Suprapubic skin (tissue), 4 donors: ENCODE data around the gene PLOD3. TPM values are rescaled to one million over a fixed set of nuclear protein-coding genes. Genes with fewer than 3 reads are reported as not detected.

Experiments
- DNase-seq, 2 donors: peaks; one replicate each; pipeline ENCODE4 v3.0.0-alpha.2; 2019; ENCODE audit warnings: low spot score in 2 of 2
- H3K27ac ChIP-seq: fragments of 200-600 bp; sonication (generic); one replicate; pipeline ENCODE4 v1.5.1; 2019
- H3K27me3 ChIP-seq: fragments of 200-600 bp; sonication (generic); one replicate; pipeline ENCODE4 v1.5.1; 2019
- H3K36me3 ChIP-seq: fragments of 200-600 bp; sonication (generic); one replicate; pipeline ENCODE4 v1.5.1; 2019
- H3K4me1 ChIP-seq: fragments of 200-600 bp; sonication (generic); one replicate; pipeline ENCODE4 v1.5.1; 2019
- H3K4me3 ChIP-seq: fragments of 200-600 bp; sonication (generic); one replicate; pipeline ENCODE4 v1.5.1; 2019; ENCODE audit warnings: mild to moderate bottlenecking
- H3K9me3 ChIP-seq: fragments of 200-600 bp; sonication (generic); one replicate; pipeline ENCODE4 v1.5.1; 2019
- EP300 ChIP-seq: sonication (generic); formaldehyde crosslinking; IDR thresholded peaks from one replicate; pipeline ENCODE4 v1.6.1; 2017; ENCODE audit warnings: antibody characterized with exemption
- POLR2A ChIP-seq, 2 donors: fragments of 450-650 bp; IDR thresholded peaks; one replicate each; pipeline ENCODE4 v1.6.1; 2017; ENCODE audit warnings: antibody characterized with exemption in 2 of 2, mild to moderate bottlenecking in 2 of 2, moderate library complexity in 2 of 2
- POLR2AphosphoS5 ChIP-seq, 3 donors: sonication (generic); formaldehyde crosslinking; IDR thresholded peaks; one replicate each; pipeline ENCODE4 v1.6.1; 2017; ENCODE audit warnings: antibody characterized with exemption in 3 of 3
- WGBS: methylation state at CpG from one replicate; pipeline ENCODE4 v1.1.5; 2018; 5-methylcytosine and 5-hydroxymethylcytosine counted together
- total RNA-seq, 4 donors: library from RNA; depleted of rRNA; stranded (reverse); fragments of >200 nt; gene quantifications; one replicate each; pipeline ENCODE4 v1.1.0, GENCODE V29; 2016
- TF ChIP-seq, protein P1 (sequence below), 2 donors: fragments of 200-600 bp in 1 of 2; fragments of 450-650 bp in 1 of 2; sonication (generic) in 1 of 2; IDR thresholded peaks; one replicate each; pipeline ENCODE4 v1.5.1; 2016 to 2019; ENCODE audit warnings: antibody characterized with exemption in 2 of 2, mild to moderate bottlenecking in 1 of 2, moderate library complexity in 1 of 2

The PLOD3 gene
- total RNA-seq, 4 donors from 2014 or later = 15.7 to 30.4 (median 22.7) TPM

- Histone ChIP-seq H3K36me3 (no peaks in the 10 kb centered on the region), H3K4me1 (peaks cover 18% of the 10 kb centered on the region), H3K9me3 (no peaks in the 10 kb centered on the region), H3K27me3 (peaks cover 90% of the 10 kb centered on the region), H3K27ac (no peak overlapping the region), H3K4me3 (no peak overlapping the region)
- WGBS = 0% methylated on average over 11 of the region's 27 CpGs
- TF ChIP-seq POLR2A (IDR thresholded peaks at IDR 0.05) (no peak), POLR2AphosphoS5 (IDR thresholded peaks at IDR 0.05) (no peak), EP300 (no peak)
- TF ChIP-seq, protein P1, sequence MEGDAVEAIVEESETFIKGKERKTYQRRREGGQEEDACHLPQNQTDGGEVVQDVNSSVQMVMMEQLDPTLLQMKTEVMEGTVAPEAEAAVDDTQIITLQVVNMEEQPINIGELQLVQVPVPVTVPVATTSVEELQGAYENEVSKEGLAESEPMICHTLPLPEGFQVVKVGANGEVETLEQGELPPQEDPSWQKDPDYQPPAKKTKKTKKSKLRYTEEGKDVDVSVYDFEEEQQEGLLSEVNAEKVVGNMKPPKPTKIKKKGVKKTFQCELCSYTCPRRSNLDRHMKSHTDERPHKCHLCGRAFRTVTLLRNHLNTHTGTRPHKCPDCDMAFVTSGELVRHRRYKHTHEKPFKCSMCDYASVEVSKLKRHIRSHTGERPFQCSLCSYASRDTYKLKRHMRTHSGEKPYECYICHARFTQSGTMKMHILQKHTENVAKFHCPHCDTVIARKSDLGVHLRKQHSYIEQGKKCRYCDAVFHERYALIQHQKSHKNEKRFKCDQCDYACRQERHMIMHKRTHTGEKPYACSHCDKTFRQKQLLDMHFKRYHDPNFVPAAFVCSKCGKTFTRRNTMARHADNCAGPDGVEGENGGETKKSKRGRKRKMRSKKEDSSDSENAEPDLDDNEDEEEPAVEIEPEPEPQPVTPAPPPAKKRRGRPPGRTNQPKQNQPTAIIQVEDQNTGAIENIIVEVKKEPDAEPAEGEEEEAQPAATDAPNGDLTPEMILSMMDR (IDR thresholded peaks at IDR 0.05) = no peak
- DNase-seq = no peak
Measured at GRCh38 chr7:101179713-101180112, 37.7 kb downstream of the PLOD3 start.

DNA sequence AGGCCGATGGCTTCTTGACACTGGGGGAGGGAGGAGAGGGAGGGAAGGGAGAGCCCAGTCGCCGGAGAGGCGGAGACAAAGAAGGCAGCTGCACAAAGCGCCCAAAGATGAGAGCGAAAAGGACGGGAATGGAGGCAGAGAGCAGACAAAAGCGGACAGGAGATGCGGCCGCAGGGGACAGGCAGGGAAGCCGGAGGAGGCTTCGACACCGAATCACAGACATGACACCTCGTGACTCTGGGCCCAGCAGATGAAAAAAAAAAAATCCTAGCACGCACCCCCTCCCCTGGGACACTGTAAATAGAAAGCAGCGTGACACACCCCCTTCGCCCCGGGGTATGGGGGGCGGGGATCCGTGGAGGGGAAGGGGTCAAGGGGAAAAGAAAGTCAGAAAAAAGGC, 38.3 kb downstream of the PLOD3 start:
- no peak for DNase-seq
- 2% methylated on average over 20 of the region's 20 CpGs for WGBS
- Histone ChIP-seq H3K4me1 (peaks cover 21% of the 10 kb centered on the region), H3K9me3 (no peaks in the 10 kb centered on the region), H3K27ac (no peak overlapping the region), H3K36me3 (no peaks in the 10 kb centered on the region), H3K27me3 (peaks cover 94% of the 10 kb centered on the region), H3K4me3 (no peak overlapping the region)
- no peak for TF ChIP-seq POLR2A (IDR thresholded peaks at IDR 0.05)
- TF ChIP-seq EP300 = no peak
- TF ChIP-seq, protein P1 (IDR thresholded peaks at IDR 0.05) = no peak
- no peak for TF ChIP-seq POLR2AphosphoS5 (IDR thresholded peaks at IDR 0.05)

DNA sequence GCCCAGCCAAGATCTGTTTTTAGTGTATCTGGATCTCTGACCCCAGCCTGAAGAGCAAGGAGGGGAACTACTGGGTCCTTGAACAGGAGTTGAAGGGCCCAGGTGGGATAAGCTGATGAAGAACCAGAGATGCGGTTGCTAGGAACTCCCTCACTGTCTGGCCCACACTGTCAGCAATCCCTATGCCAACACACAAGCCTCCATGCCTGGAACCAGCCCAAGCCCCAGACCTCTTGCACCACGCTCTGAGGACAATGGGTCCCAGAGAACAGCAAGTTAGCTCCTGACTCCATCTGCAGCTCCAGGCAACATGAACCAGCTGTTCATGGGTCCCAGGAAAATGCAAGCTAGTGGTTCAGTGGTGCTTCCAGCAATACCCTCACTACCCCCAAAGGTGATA, 39.7 kb downstream of the PLOD3 start:
- 49% methylated on average over 2 of the region's 2 CpGs for WGBS
- no peak overlapping the region for H3K4me3 ChIP-seq
- H3K27ac ChIP-seq = no peak overlapping the region
- no peaks in the 10 kb centered on the region for H3K36me3 ChIP-seq
- peaks cover 98% of the 10 kb centered on the region for H3K27me3 ChIP-seq
- TF ChIP-seq EP300 = no peak
- TF ChIP-seq, protein P1 (IDR thresholded peaks at IDR 0.05) = no peak
- no peak for TF ChIP-seq POLR2AphosphoS5 (IDR thresholded peaks at IDR 0.05)
- no peak for TF ChIP-seq POLR2A (IDR thresholded peaks at IDR 0.05)
- H3K9me3 ChIP-seq = no peaks in the 10 kb centered on the region
- no peak for DNase-seq
- H3K4me1 ChIP-seq = peaks cover 36% of the 10 kb centered on the region

DNA sequence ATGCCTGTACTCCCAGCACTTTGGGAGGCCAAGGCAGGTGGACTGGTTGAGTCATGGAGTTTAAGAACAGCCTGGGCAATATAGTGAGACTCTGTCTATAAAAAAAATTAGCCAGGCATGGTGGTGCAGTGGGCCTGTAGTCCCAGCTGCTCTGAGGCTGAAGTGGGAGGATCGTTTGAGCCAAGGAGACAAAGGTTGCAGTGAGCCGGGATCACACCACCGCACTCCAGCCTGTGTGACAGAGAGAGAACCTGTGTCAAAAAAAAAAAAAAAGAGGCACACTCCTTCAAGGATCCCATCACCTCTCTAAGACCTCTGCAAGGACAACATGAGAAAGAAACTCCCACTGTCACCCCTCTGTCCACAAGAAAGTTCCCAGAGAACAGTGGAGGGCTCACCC, 41.7 kb downstream of the PLOD3 start:
- peaks cover 100% of the 10 kb centered on the region for H3K27me3 ChIP-seq
- H3K9me3 ChIP-seq = no peaks in the 10 kb centered on the region
- 50% methylated on average over 3 of the region's 3 CpGs for WGBS
- DNase-seq = no peak
- no peak overlapping the region for H3K4me3 ChIP-seq
- TF ChIP-seq EP300 (no peak), POLR2AphosphoS5 (IDR thresholded peaks at IDR 0.05) (no peak), POLR2A (IDR thresholded peaks at IDR 0.05) (no peak)
- TF ChIP-seq, protein P1 (IDR thresholded peaks at IDR 0.05) = no peak
- no peaks in the 10 kb centered on the region for H3K36me3 ChIP-seq
- peaks cover 56% of the 10 kb centered on the region for H3K4me1 ChIP-seq
- H3K27ac ChIP-seq = no peak overlapping the region

DNA sequence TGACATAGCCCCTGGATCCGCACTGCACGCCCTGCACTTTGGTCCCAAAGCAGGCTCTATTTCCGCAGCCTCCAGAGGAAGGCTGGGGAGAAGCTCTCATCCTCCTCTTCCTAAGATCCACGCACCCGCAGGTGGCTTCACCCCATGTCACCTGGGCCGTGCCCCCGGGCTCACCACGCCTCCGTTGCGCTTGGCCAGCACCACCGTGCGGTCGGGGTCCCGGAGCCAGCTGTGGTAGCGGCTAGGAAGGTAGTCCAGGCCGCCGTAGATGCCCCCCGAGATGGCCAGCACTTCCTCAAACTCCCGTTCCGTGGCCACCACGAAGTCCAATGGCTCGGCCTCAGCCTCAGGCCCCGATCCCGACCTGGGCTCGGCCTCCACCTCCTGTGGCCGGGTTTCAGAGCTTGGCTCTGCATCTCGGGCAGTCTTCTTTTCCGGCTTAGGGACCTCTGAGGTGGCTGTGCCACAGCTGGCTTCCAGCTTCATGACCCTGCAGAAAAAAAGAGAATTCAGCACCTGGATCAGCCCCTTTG, 43.0 kb downstream of the PLOD3 start:
- Histone ChIP-seq H3K36me3 (no peaks in the 10 kb centered on the region), H3K9me3 (no peaks in the 10 kb centered on the region), H3K27ac (no peak overlapping the region), H3K27me3 (peaks cover 100% of the 10 kb centered on the region), H3K4me1 (peaks cover 55% of the 10 kb centered on the region), H3K4me3 (no peak overlapping the region)
- no peak for TF ChIP-seq POLR2A (IDR thresholded peaks at IDR 0.05)
- no peak for TF ChIP-seq EP300
- TF ChIP-seq, protein P1 (IDR thresholded peaks at IDR 0.05) = no peak
- no peak for TF ChIP-seq POLR2AphosphoS5 (IDR thresholded peaks at IDR 0.05)
- 4% methylated on average over 8 of the region's 28 CpGs for WGBS
- no peak for DNase-seq
